Activated naive CD4-positive, alpha-beta T cell treated with anti-CD3 and anti-CD28 coated beads, Interleukin-2, amount 50 U/mL, for 24 hours (primary cell): ENCODE data around the gene OXGR1.

Source experiments
- H3K27ac Mint-ChIP-seq: one replicate; pipeline ENCODE4 v1.8.0; 2021; ENCODE audit warnings: mild to moderate bottlenecking, mixed read lengths
- H3K27me3 Mint-ChIP-seq: one replicate; pipeline ENCODE4 v1.8.0; 2021; ENCODE audit warnings: mixed read lengths
- H3K36me3 Mint-ChIP-seq: one replicate; pipeline ENCODE4 v1.8.0; 2021; ENCODE audit warnings: mixed read lengths
- H3K4me1 Mint-ChIP-seq: one replicate; pipeline ENCODE4 v1.8.0; 2021; ENCODE audit warnings: mixed read lengths
- H3K4me3 Mint-ChIP-seq: one replicate; pipeline ENCODE4 v1.8.0; 2021; ENCODE audit warnings: mild to moderate bottlenecking, mixed read lengths
- H3K9me3 Mint-ChIP-seq: one replicate; pipeline ENCODE4 v1.8.0; 2021; ENCODE audit warnings: mixed read lengths

The OXGR1 gene

DNA sequence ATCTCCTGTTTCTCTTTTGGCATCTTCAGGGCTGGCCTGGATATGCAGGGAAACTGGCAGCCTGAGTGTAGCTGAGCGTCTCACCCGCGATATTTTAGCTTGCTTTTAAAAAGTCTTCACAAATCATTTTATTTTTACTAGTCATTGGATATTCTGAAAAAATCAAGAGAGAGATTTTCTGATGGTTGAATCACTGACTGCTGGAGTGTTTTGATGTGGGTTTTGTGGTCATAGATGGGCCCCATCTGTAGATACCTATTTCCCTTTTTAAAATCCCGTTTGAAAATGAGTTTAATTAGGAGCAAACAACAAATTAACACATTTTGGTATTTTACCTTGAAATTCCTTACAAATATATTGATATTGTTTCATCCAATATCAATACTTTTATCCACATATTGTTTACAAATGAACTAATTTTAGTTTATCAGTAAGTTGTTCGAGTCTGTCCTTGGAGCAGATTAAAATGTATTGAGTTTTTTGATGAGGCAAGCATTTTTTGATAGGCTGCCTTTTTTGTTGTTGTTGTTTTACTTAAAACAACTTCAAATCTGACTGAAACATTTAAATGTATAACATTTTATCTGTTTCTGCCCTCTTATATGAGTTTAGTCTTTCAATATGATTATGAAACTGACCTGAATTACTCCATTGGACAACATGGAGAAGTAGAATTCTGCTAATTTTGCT, 21.5 kb upstream of the OXGR1 start:
- H3K27me3 Mint-ChIP-seq: peaks cover 34% of the 10 kb centered on the region
- peaks cover 6% of the 10 kb centered on the region for H3K4me1 Mint-ChIP-seq
- no peak overlapping the region for H3K4me3 Mint-ChIP-seq
- no peak overlapping the region for H3K27ac Mint-ChIP-seq
- H3K9me3 Mint-ChIP-seq: peaks cover 5% of the 10 kb centered on the region
- H3K36me3 Mint-ChIP-seq: no peaks in the 10 kb centered on the region

- peaks cover 5% of the 10 kb centered on the region for H3K9me3 Mint-ChIP-seq
These were observed 18.2 kb upstream of the OXGR1 start for GRCh38 chr13:97012251-97013048.

GRCh38 chr13:97011446-97012131, 17.3 kb upstream of the OXGR1 start:
- Mint-ChIP-seq H3K27ac (no peak overlapping the region), H3K27me3 (peaks cover 22% of the 10 kb centered on the region)

More at GRCh38 chr13:97012251-97013048, 18.2 kb upstream of the OXGR1 start:
- Mint-ChIP-seq H3K27me3 (peaks cover 22% of the 10 kb centered on the region), H3K4me3 (no peak overlapping the region), H3K4me1 (peaks cover 6% of the 10 kb centered on the region), H3K27ac (no peak overlapping the region), H3K36me3 (no peaks in the 10 kb centered on the region)

GRCh38 chr13:97008643-97009042, 14.4 kb upstream of the OXGR1 start:
- peaks cover under 1% of the 10 kb centered on the region for H3K9me3 Mint-ChIP-seq
- no peak overlapping the region for H3K27ac Mint-ChIP-seq
- no peaks in the 10 kb centered on the region for H3K36me3 Mint-ChIP-seq
- H3K27me3 Mint-ChIP-seq: peaks cover 12% of the 10 kb centered on the region
- no peak overlapping the region for H3K4me3 Mint-ChIP-seq
- H3K4me1 Mint-ChIP-seq: no peaks in the 10 kb centered on the region

More at GRCh38 chr13:97011446-97012131, 17.3 kb upstream of the OXGR1 start:
- Mint-ChIP-seq H3K9me3 (peaks cover 5% of the 10 kb centered on the region), H3K36me3 (no peaks in the 10 kb centered on the region), H3K4me3 (no peak overlapping the region), H3K4me1 (peaks cover 6% of the 10 kb centered on the region)

DNA sequence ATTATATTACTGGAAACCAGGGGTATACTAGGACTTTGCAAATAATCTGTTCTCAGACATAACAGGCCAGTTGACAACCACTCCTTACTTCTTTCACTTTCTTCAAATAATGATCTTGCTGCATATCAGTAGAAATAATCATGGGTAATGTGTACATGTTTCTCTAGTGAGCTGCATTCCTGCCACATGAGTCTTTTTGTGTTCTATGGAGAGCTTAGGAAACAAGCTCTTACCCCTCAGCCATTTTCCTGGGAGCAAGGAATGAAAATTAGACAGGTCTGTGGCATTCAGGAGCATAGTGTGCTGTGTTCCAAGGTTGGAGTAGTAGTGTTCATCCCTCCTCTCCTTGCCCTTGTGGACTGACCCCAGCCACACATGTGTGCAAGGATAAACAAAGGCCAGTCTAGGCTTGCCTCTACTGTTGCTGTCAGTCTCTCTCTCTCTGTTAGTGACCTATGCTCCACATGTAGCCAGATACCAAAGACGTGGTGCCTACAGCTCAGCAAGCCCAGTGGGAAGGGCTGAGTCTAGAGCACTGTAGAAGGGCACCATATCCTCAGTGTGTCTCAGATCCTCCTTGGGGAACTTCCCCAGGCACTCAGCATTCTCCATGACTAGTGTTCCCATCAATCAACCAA, 11.5 kb upstream of the OXGR1 start:
- Mint-ChIP-seq H3K4me3 (no peak overlapping the region), H3K27me3 (peaks cover 15% of the 10 kb centered on the region), H3K4me1 (no peaks in the 10 kb centered on the region), H3K36me3 (no peaks in the 10 kb centered on the region), H3K9me3 (no peaks in the 10 kb centered on the region), H3K27ac (no peak overlapping the region)

DNA sequence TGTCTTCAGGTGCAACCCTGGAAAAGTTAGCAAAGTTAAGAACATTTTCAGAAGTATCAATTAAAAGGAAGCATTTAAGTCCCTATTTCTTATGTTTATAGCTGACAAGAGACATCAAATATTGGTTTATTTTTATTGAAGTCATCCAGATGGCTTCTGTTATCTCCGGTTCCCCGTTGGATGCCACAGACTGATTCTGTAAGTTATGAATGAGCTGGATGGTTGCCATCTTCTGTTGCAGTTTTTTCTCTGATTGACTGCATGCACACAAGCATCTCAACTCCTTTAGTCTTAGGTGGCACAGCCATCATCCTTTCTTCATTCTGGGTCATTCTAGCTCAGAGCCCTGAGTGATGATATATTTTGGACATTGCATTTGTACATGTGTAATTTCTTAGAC, 10.6 kb upstream of the OXGR1 start:
- Mint-ChIP-seq H3K9me3 (no peaks in the 10 kb centered on the region), H3K27me3 (peaks cover 21% of the 10 kb centered on the region), H3K4me3 (no peak overlapping the region), H3K36me3 (no peaks in the 10 kb centered on the region), H3K4me1 (no peaks in the 10 kb centered on the region), H3K27ac (no peak overlapping the region)

GRCh38 chr13:97004096-97004876, 10.0 kb upstream of the OXGR1 start:
- Mint-ChIP-seq H3K27me3 (peaks cover 25% of the 10 kb centered on the region), H3K4me3 (no peak overlapping the region), H3K27ac (no peak overlapping the region), H3K9me3 (peaks cover 1% of the 10 kb centered on the region), H3K4me1 (no peaks in the 10 kb centered on the region), H3K36me3 (no peaks in the 10 kb centered on the region)

DNA sequence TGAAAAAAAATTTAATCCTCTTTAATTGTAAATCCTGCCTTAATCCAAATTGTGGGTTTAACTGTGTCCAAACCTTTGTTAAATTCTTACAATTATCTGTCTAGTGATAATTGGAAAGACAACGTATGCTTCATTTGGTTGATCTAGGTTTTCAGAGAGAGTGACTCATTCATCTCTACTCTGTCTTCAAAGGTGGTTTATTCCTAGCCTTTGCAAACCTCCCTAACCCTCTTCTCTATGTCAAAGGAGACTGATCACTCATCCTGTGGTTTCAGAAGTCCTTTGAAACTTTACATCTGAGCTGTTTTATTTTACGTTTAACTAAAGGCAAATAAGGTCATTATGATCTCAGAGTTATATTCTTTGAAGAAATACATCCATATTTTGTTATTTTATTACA, 8.8 kb upstream of the OXGR1 start:
- peaks cover 5% of the 10 kb centered on the region for H3K9me3 Mint-ChIP-seq
- H3K4me1 Mint-ChIP-seq: no peaks in the 10 kb centered on the region

DNA sequence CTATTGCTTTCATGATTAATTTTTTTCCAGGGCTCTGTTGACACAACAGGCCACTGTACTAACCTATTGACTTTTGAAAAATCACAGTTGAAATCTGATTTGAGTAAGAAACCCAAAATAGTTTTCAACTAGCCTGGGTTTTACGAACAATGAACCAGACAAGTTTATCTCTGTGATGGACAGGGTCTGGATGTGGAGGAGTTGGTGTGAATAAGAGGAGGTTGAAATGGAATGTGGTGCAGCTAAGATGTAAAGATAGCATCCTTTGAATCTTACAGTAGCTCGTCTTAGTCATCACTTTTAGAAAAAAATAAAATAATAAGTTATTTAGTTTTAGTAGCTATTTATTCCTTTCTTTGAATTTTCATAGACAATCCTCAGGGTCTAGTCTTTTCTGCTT, 8.3 kb upstream of the OXGR1 start:
- Mint-ChIP-seq H3K4me3 (no peak overlapping the region), H3K9me3 (peaks cover 5% of the 10 kb centered on the region), H3K27me3 (peaks cover 29% of the 10 kb centered on the region), H3K36me3 (no peaks in the 10 kb centered on the region), H3K4me1 (no peaks in the 10 kb centered on the region), H3K27ac (no peak overlapping the region)

More for the DNA sequence above, 8.8 kb upstream of the OXGR1 start:
- Mint-ChIP-seq H3K4me3 (no peak overlapping the region), H3K27me3 (peaks cover 29% of the 10 kb centered on the region), H3K27ac (no peak overlapping the region), H3K36me3 (no peaks in the 10 kb centered on the region)

- Mint-ChIP-seq H3K9me3 (peaks cover 5% of the 10 kb centered on the region), H3K4me1 (no peaks in the 10 kb centered on the region), H3K27ac (no peak overlapping the region), H3K36me3 (no peaks in the 10 kb centered on the region), H3K27me3 (peaks cover 34% of the 10 kb centered on the region), H3K4me3 (no peak overlapping the region)
These were observed 7.4 kb upstream of the OXGR1 start for GRCh38 chr13:97001636-97002035.

GRCh38 chr13:97000295-97000925, 6.1 kb upstream of the OXGR1 start:
- Mint-ChIP-seq H3K27ac (no peak overlapping the region), H3K4me1 (no peaks in the 10 kb centered on the region), H3K36me3 (no peaks in the 10 kb centered on the region), H3K27me3 (peaks cover 39% of the 10 kb centered on the region), H3K4me3 (no peak overlapping the region), H3K9me3 (peaks cover 5% of the 10 kb centered on the region)

DNA sequence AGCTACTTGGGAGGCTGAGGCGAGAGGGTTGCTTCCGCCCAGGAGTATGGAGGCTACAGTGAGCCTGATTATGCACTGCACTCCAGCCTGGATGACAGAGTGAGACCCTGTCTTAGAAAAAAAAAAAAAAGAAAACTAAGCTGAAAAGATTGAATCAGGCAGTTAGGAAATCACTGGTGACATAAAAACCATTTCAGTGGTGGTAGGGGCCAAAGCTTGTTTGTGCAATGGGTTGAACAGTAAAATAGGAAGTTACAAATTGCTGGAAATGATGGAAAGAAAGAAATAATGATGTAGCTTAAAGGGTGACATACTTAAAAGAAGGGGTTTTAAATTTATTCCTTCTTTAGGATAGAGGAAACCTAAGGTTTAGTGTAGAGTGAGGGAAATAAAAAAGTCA, 4.8 kb upstream of the OXGR1 start:
- H3K9me3 Mint-ChIP-seq: peaks cover 5% of the 10 kb centered on the region
- no peaks in the 10 kb centered on the region for H3K4me1 Mint-ChIP-seq
- H3K27ac Mint-ChIP-seq: no peak overlapping the region
- no peak overlapping the region for H3K4me3 Mint-ChIP-seq
- H3K27me3 Mint-ChIP-seq: peaks cover 44% of the 10 kb centered on the region
- H3K36me3 Mint-ChIP-seq: no peaks in the 10 kb centered on the region

DNA sequence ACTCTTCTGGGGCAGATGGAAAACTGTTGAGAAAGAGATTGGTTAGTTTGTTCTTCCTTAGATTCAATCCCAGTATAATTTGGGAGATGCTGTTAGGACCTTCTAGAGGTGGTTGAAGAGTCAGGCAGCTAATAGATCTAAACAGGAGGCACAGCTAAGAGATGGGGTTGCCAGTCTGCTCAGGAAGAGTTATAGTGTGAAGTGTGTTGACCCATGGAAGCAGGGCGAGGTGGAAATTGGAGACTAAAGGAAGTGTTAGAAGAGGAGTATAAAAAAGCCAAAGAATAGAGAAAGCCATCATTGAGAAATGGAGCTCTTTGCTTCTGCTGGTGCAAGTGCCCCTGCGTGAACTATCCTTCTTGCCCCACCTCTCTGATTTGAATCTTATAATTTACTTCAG, 3.8 kb upstream of the OXGR1 start:
- Mint-ChIP-seq H3K4me1 (no peaks in the 10 kb centered on the region), H3K27me3 (peaks cover 51% of the 10 kb centered on the region), H3K4me3 (no peak overlapping the region), H3K9me3 (peaks cover 5% of the 10 kb centered on the region), H3K36me3 (no peaks in the 10 kb centered on the region), H3K27ac (no peak overlapping the region)

DNA sequence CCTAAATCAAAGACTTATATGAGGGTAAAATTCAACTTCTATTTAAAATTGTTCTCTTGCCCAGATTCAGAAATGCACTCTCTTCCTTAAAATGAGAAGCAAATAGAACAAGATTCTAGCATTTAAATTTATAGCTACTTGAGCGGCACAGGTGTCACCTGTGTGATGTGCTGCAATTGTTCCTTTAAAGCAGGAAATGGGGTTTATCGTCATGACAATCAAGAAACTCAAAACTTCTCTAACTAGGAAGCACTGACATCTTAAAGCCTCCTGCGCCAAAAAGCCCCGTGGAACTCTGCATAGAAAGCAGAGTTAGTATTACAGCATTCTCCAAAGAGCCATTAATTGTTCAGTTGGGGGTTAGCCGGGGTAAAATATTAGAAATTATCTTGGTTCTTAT, 2.6 kb upstream of the OXGR1 start:
- Mint-ChIP-seq H3K9me3 (peaks cover 6% of the 10 kb centered on the region), H3K4me1 (no peaks in the 10 kb centered on the region), H3K4me3 (no peak overlapping the region), H3K36me3 (no peaks in the 10 kb centered on the region), H3K27me3 (peaks cover 50% of the 10 kb centered on the region), H3K27ac (no peak overlapping the region)
